Hypothalamus (tissue), 51 donors: ENCODE results near the gene SUGP1.
"Not testable (repeated sequence)": the region's sequence is repeated elsewhere in the genome, so short reads cannot be mapped to it uniquely, and the experiment has no call there.

ENCODE experiments used
- DNase-seq, 51 donors: peaks; one replicate each; lab custom pipeline; 2025; lab: John Stamatoyannopoulos, UW

SUGP1 gene

GRCh38 chr19:19268453-19269385 lies 51.6 kb downstream of the SUGP1 start:
- no peak for DNase-seq

- no peak for DNase-seq
Measured at GRCh38 chr19:19267305-19267704, 53.0 kb downstream of the SUGP1 start.

GRCh38 chr19:19263886-19264487 lies 56.3 kb downstream of the SUGP1 start:
- DNase-seq: no peak

GRCh38 chr19:19262190-19263057 lies 57.9 kb downstream of the SUGP1 start:
- peak in 1 of 51 donors; percentile 2 for DNase-seq

- peak in 7 of 51 donors; percentile 3 to 22 (median 9) for DNase-seq
Measured at GRCh38 chr19:19261350-19262189, 58.7 kb downstream of the SUGP1 start.

GRCh38 chr19:19260417-19261214 lies 59.7 kb downstream of the SUGP1 start:
- DNase-seq: no peak

- peak in 11 of 51 donors; percentile 7 to 31 (median 16) for DNase-seq
Measured at GRCh38 chr19:19259741-19260140, 60.6 kb downstream of the SUGP1 start.

GRCh38 chr19:19258589-19259338 lies 61.5 kb downstream of the SUGP1 start:
- DNase-seq: no peak

- no peak for DNase-seq
Measured at GRCh38 chr19:19257836-19258588, 62.3 kb downstream of the SUGP1 start.

GRCh38 chr19:19257137-19257536 lies 63.2 kb downstream of the SUGP1 start:
- DNase-seq: no peak

GRCh38 chr19:19256072-19256969 lies 64.0 kb downstream of the SUGP1 start:
- peak in 8 of 51 donors; percentile 4 to 60 (median 27) for DNase-seq

- DNase-seq: not testable (repeated sequence)
Measured at GRCh38 chr19:19253409-19253808, 66.9 kb downstream of the SUGP1 start.

- DNase-seq: no peak
Measured at GRCh38 chr19:19250196-19250801, 70.0 kb downstream of the SUGP1 start.

GRCh38 chr19:19240476-19240875 lies 79.8 kb downstream of the SUGP1 start:
- DNase-seq: no peak

GRCh38 chr19:19239675-19240074 lies 80.6 kb downstream of the SUGP1 start:
- no peak for DNase-seq
